A549 treated with CORT108297 at 1 μM for 4 hours (cell line): ENCODE measurements around the gene CDY2A. TPM values are rescaled to one million over a fixed set of nuclear protein-coding genes. Genes with fewer than 3 reads are reported as not detected.

ENCODE experiments used
- total RNA-seq: library from RNA; stranded (reverse); fragments of 200-300 nt; extraction: Qiagen RNA extraction; gene quantifications from 5 replicates; pipeline ENCODE4 v1.2.3, GENCODE V29; 2022

The CDY2A gene, protein sequence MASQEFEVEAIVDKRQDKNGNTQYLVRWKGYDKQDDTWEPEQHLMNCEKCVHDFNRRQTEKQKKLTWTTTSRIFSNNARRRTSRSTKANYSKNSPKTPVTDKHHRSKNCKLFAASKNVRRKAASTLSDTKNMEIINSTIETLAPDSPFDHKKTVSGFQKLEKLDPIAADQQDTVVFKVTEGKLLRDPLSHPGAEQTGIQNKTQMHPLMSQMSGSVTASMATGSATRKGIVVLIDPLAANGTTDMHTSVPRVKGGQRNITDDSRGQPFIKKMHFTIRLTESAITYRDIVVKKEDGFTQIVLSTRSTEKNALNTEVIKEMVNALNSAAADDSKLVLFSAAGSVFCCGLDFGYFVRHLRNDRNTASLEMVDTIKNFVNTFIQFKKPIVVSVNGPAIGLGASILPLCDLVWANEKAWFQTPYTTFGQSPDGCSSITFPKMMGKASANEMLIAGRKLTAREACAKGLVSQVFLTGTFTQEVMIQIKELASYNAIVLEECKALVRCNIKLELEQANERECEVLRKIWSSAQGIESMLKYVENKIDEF
- total RNA-seq: not detected in 5 replicates

DNA sequence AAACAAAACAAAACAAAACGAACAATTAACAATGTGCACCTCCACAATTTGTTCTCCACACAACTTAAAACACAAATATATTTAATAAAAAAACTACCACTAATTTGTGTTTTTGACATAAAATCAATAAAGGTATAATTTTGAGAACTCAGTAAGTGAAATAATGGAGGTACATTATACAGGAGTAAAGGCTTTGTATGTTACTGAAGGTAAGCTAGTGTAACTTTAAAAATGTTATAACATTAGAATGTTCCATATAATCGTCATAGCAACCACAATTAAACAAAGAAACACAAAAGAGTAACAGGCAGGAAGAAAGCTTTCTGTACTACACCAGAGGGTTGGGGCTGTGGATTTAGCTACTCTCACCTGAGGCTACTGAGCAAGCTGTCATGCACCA lies at the start of gene CDY2A:
CDY2A (plus strand) TSS at position 301 of the 400 bp plus-strand sequence. CDS start 328 bp downstream, outside the sequence.

Other genes starting within 250 kb of the CDY2A start
- not detected in 5 replicates for gene CDY2B, start 145.6 kb upstream of the CDY2A start, total RNA-seq